NCI-H2107 treated with DMSO at 0.1 percent for 48 hours (cell line): ENCODE measurements around the gene ZNF253.
"Not testable (repeated sequence)": the region's sequence is repeated elsewhere in the genome, so short reads cannot be mapped to it uniquely, and the experiment has no call there.

ENCODE experiments used
- DNase-seq: peaks from one replicate; lab custom pipeline; 2025; ENCODE audit not compliant: unreplicated experiment; lab: John Stamatoyannopoulos, UW

ZNF253 gene

GRCh38 chr19:19865750-19866610, at the start of gene ZNF253:
Gene ZNF253 (plus strand): TSS chr19:19865882. CDS start chr19:19865997, 115 bp downstream.
- peak; percentile 94 for DNase-seq

GRCh38 chr19:19816679-19817078, 49.0 kb upstream of the ZNF253 start:
- no peak for DNase-seq

GRCh38 chr19:19817357-19817756, 48.3 kb upstream of the ZNF253 start:
- no peak for DNase-seq

GRCh38 chr19:19820774-19821320, 44.8 kb upstream of the ZNF253 start:
- no peak for DNase-seq

GRCh38 chr19:19821366-19821951, 44.2 kb upstream of the ZNF253 start, which contains the start of gene ZNF506:
Gene ZNF506 (minus strand): TSS chr19:19821750. CDS start chr19:19821603, 147 bp downstream.
- DNase-seq, result peak; percentile 88

- DNase-seq, result not testable (repeated sequence)
These were observed 43.7 kb upstream of the ZNF253 start for GRCh38 chr19:19821976-19822375.

GRCh38 chr19:19823916-19824315, 41.8 kb upstream of the ZNF253 start:
- DNase-seq, result no peak

- DNase-seq, result no peak
These were observed 38.8 kb upstream of the ZNF253 start for GRCh38 chr19:19826875-19827274.

GRCh38 chr19:19835560-19836038, 30.1 kb upstream of the ZNF253 start:
- DNase-seq, result no peak

- DNase-seq, result no peak
These were observed 17.9 kb upstream of the ZNF253 start for GRCh38 chr19:19847781-19848180.

GRCh38 chr19:19849056-19849455, 16.6 kb upstream of the ZNF253 start:
- DNase-seq, result no peak

GRCh38 chr19:19851740-19852139, 13.9 kb upstream of the ZNF253 start:
- DNase-seq, result not testable (repeated sequence)

GRCh38 chr19:19858751-19859150, 6.9 kb upstream of the ZNF253 start:
- DNase-seq, result no peak

GRCh38 chr19:19860756-19861390, 4.8 kb upstream of the ZNF253 start:
- no peak for DNase-seq

GRCh38 chr19:19866611-19867248, 1.0 kb downstream of the ZNF253 start:
- no peak for DNase-seq

GRCh38 chr19:19870086-19870485, 4.4 kb downstream of the ZNF253 start:
- DNase-seq, result not testable (repeated sequence)

GRCh38 chr19:19871932-19872331, 6.2 kb downstream of the ZNF253 start:
- DNase-seq, result no peak

GRCh38 chr19:19873381-19873780, 7.7 kb downstream of the ZNF253 start:
- no peak for DNase-seq

- no peak for DNase-seq
These were observed 12.0 kb downstream of the ZNF253 start for GRCh38 chr19:19877724-19878123.

GRCh38 chr19:19884583-19884982, 18.9 kb downstream of the ZNF253 start:
- no peak for DNase-seq
